GM23338 (cell line): ENCODE results near the gene DYNLRB1. TPM values are rescaled to one million over a fixed set of nuclear protein-coding genes. Genes with fewer than 3 reads are reported as not detected.

ENCODE experiments used
- ATAC-seq: fragments of 200-7000 bp; cut with Tn5 transposase; 3 replicates; pipeline ENCODE4 v1.9.1; 2020
- DNase-seq: peaks from one replicate; pipeline ENCODE4 v3.0.0-alpha.2; 2015; ENCODE audit warnings: low spot score
- H2AFZ ChIP-seq: fragments of 200-600 bp; sonication (generic); 2 replicates; pipeline ENCODE4 v1.8.0; 2016; ENCODE audit warnings: antibody characterized with exemption, mild to moderate bottlenecking, moderate library complexity
- H3F3A ChIP-seq: fragments of 200-600 bp; sonication (generic); replicated peaks from 2 replicates; pipeline ENCODE4 v1.8.0; 2017; ENCODE audit warnings: antibody characterized with exemption, mixed run types, low read depth
- H3K27ac ChIP-seq: fragments of 200-600 bp; sonication (generic); 2 replicates; pipeline ENCODE4 v1.6.1; 2016; ENCODE audit warnings: low read depth
- H3K27me3 ChIP-seq: fragments of 200-600 bp; sonication (generic); 2 replicates; pipeline ENCODE4 v1.8.0; 2016; ENCODE audit warnings: mild to moderate bottlenecking, mixed run types, moderate library complexity; ENCODE audit not compliant: insufficient read depth
- H3K36me3 ChIP-seq: fragments of 200-600 bp; sonication (generic); 2 replicates; pipeline ENCODE4 v1.8.0; 2016; ENCODE audit warnings: mild to moderate bottlenecking; ENCODE audit not compliant: insufficient read depth
- H3K4me1 ChIP-seq: fragments of 200-600 bp; sonication (generic); 2 replicates; pipeline ENCODE4 v1.8.0; 2016; ENCODE audit warnings: mild to moderate bottlenecking, moderate library complexity; ENCODE audit not compliant: insufficient read depth
- H3K4me2 ChIP-seq: fragments of 200-600 bp; sonication (generic); 2 replicates; pipeline ENCODE4 v1.7.1; 2017; ENCODE audit warnings: mixed run types
- H3K4me3 ChIP-seq: fragments of 200-600 bp; sonication (generic); 2 replicates; pipeline ENCODE4 v1.6.1; 2016; ENCODE audit warnings: mixed run types
- H3K79me2 ChIP-seq: fragments of 200-600 bp; sonication (generic); replicated peaks from 2 replicates; pipeline ENCODE4 v1.8.0; 2017; ENCODE audit warnings: mild to moderate bottlenecking; ENCODE audit not compliant: insufficient read depth
- H3K9me2 ChIP-seq: fragments of 200-600 bp; sonication (generic); 2 replicates; pipeline ENCODE4 v1.8.0; 2017; ENCODE audit not compliant: insufficient read depth
- H4K20me1 ChIP-seq: fragments of 200-600 bp; sonication (generic); replicated peaks from 2 replicates; pipeline ENCODE4 v1.8.0; 2017; ENCODE audit warnings: mild to moderate bottlenecking; ENCODE audit not compliant: insufficient read depth
- H3K27ac Mint-ChIP-seq: 2 replicates; pipeline ENCODE4 v1.8.0; 2020; ENCODE audit warnings: inconsistent platforms, mild to moderate bottlenecking, moderate library complexity, mixed read lengths
- H3K27me3 Mint-ChIP-seq: 3 replicates; pipeline ENCODE4 v1.8.0; 2022; ENCODE audit warnings: low read depth, mild to moderate bottlenecking, moderate library complexity, mixed read lengths, inconsistent platforms; ENCODE audit not compliant: insufficient read depth, poor library complexity
- H3K36me3 Mint-ChIP-seq: 3 replicates; pipeline ENCODE4 v1.8.0; 2021; ENCODE audit warnings: low read depth, mild to moderate bottlenecking, inconsistent platforms, moderate library complexity, mixed read lengths
- H3K4me1 Mint-ChIP-seq: 3 replicates; pipeline ENCODE4 v1.8.0; 2020; ENCODE audit warnings: mild to moderate bottlenecking, inconsistent platforms, mixed read lengths
- H3K4me3 Mint-ChIP-seq: 3 replicates; pipeline ENCODE4 v1.8.0; 2021; ENCODE audit warnings: moderate library complexity, mild to moderate bottlenecking, inconsistent platforms, mixed read lengths
- H3K9me3 Mint-ChIP-seq: 3 replicates; pipeline ENCODE4 v1.8.0; 2020; ENCODE audit warnings: moderate library complexity, mild to moderate bottlenecking, inconsistent platforms, mixed read lengths
- CREB1 ChIP-seq: fragments of 250-450 bp; sonication (Bioruptor Pico); IDR thresholded peaks from 2 replicates; pipeline ENCODE4 v1.5.0; 2020; ENCODE audit warnings: low read depth, mild to moderate bottlenecking, moderate library complexity
- EZH2 ChIP-seq: fragments of 200-600 bp; sonication (generic); IDR thresholded peaks from one replicate; pipeline ENCODE4 v1.8.0; 2017; ENCODE audit warnings: antibody characterized with exemption, mild to moderate bottlenecking, low read depth; ENCODE audit not compliant: unreplicated experiment
- JUNB ChIP-seq: IDR thresholded peaks from one replicate; pipeline ENCODE4 v1.6.1; 2016; ENCODE audit warnings: antibody characterized with exemption; ENCODE audit not compliant: unreplicated experiment
- NANOG ChIP-seq: IDR thresholded peaks from 2 replicates; pipeline ENCODE4 v1.6.1; 2016; ENCODE audit warnings: antibody characterized with exemption, borderline replicate concordance
- POLR2AphosphoS5 ChIP-seq: IDR thresholded peaks from 2 replicates; pipeline ENCODE4 v1.6.1; 2016; ENCODE audit warnings: antibody characterized with exemption, low read depth
- STAT1 ChIP-seq: IDR thresholded peaks from one replicate; pipeline ENCODE4 v1.6.1; 2016; ENCODE audit warnings: antibody characterized with exemption; ENCODE audit not compliant: unreplicated experiment
- ZNF114 ChIP-seq: fragments of 250-450 bp; sonication (Bioruptor Pico); IDR thresholded peaks from 2 replicates; pipeline ENCODE4 v1.5.0; 2020; ENCODE audit warnings: mild to moderate bottlenecking, moderate library complexity
- ZNF331 ChIP-seq: fragments of 250-450 bp; sonication (Bioruptor Pico); IDR thresholded peaks from 2 replicates; pipeline ENCODE4 v1.5.0; 2020; ENCODE audit warnings: low read depth, mild to moderate bottlenecking, moderate library complexity
- polyA plus RNA-seq: library from polyadenylated mRNA; unstranded; fragments of >200 nt; fragmentation: Nextera tagmentation; extraction: Ambion mirVana; gene quantifications from 2 replicates; pipeline ENCODE4 v1.2.1, GENCODE V29; 2016
- total RNA-seq: library from RNA; depleted of rRNA; stranded (reverse); fragments of >200 nt; shearing (Covaris generic); gene quantifications from 2 replicates; pipeline ENCODE4 v1.2.3, GENCODE V29; 2014
- TF ChIP-seq, protein P1 (sequence below): IDR thresholded peaks from one replicate; pipeline ENCODE4 v1.6.1; 2018; ENCODE audit warnings: antibody characterized with exemption; ENCODE audit not compliant: unreplicated experiment
- TF ChIP-seq, protein P2 (sequence below), 2 experiments: fragments of 200-600 bp in 1 of 2; sonication (generic) in 1 of 2; conservative IDR thresholded peaks; 2 replicates each; pipeline versions ENCODE4 v1.5.1 to v1.6.1; 2016 to 2017; ENCODE audit warnings: antibody characterized with exemption in 2 of 2, low read depth in 2 of 2, mild to moderate bottlenecking in 2 of 2, moderate library complexity in 1 of 2
- TF ChIP-seq, protein P3 (sequence below): IDR thresholded peaks from 2 replicates; pipeline ENCODE4 v1.6.1; 2016; ENCODE audit warnings: antibody characterized with exemption

DYNLRB1 gene
- total and polyA plus RNA-seq, 2 experiments from 2014 or later: 107 to 376 TPM

DNA sequence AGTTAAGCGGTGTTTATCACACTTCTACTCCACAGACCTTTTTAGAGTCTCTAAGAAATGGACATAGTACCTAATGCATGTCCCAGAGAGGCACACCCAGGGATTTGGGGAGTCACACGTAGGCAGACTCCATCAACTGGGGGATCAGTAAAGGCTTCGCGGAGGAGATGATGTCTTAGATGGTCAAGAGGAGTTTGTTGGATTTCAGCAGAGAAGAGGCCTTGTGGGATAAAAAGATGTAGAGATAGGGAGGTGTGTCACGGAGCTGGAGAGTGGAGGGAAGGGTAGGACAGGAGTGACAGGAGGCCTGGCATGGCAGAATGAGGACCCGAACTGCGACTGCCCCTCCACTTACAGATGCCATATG, 9.1 kb downstream of the DYNLRB1 start (continued):
- TF ChIP-seq, protein P1, sequence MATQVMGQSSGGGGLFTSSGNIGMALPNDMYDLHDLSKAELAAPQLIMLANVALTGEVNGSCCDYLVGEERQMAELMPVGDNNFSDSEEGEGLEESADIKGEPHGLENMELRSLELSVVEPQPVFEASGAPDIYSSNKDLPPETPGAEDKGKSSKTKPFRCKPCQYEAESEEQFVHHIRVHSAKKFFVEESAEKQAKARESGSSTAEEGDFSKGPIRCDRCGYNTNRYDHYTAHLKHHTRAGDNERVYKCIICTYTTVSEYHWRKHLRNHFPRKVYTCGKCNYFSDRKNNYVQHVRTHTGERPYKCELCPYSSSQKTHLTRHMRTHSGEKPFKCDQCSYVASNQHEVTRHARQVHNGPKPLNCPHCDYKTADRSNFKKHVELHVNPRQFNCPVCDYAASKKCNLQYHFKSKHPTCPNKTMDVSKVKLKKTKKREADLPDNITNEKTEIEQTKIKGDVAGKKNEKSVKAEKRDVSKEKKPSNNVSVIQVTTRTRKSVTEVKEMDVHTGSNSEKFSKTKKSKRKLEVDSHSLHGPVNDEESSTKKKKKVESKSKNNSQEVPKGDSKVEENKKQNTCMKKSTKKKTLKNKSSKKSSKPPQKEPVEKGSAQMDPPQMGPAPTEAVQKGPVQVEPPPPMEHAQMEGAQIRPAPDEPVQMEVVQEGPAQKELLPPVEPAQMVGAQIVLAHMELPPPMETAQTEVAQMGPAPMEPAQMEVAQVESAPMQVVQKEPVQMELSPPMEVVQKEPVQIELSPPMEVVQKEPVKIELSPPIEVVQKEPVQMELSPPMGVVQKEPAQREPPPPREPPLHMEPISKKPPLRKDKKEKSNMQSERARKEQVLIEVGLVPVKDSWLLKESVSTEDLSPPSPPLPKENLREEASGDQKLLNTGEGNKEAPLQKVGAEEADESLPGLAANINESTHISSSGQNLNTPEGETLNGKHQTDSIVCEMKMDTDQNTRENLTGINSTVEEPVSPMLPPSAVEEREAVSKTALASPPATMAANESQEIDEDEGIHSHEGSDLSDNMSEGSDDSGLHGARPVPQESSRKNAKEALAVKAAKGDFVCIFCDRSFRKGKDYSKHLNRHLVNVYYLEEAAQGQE: no peak
- TF ChIP-seq STAT1 (no peak), ZNF114 (CRISPR knock-in tag) (no peak), POLR2AphosphoS5 (no peak), ZNF331 (CRISPR knock-in tag) (no peak), JUNB (no peak), CREB1 (CRISPR knock-in tag) (no peak), EZH2 (no peak)

DNA sequence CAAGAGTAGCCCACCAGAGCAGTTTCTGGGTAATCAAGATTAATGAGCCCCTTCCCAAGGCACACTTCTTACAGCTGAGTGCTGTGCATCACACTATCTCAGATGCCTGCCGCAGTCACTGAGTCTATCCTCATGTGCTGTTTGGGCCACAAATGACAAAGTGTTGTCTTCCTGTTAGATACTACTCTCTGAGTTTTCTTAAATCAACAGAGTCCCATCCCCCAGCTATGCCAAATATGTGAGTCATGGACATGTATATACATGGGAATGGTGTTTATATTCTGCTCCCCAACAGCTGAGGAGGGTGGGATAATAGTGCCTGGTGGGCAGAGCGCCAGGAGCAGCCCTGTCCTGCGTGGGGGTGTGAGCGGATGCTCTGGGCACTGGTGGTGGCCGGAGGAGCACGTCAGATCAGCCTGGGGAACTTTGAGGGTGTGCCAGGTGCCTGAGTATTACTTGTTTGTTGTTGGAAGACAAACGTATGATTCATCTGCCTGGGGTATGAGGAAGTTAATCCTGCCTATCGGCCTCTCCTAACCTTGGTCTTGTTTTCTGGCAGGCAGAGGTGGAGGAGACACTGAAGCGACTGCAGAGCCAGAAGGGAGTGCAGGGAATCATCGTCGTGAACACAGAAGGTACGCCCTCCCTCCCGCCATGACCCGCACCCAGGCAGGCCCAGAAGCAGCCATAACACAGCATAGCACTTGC, 9.6 kb downstream of the DYNLRB1 start:
- no peak for ATAC-seq
- Histone ChIP-seq H2AFZ (no peak overlapping the region), H3K79me2 (peaks cover 46% of the 10 kb centered on the region), H3K4me2 (no peak overlapping the region), H3K9me2 (no peaks in the 10 kb centered on the region), H3F3A (no peaks in the 10 kb centered on the region; the same call in 1 of the 2 replicates), H4K20me1 (peaks cover 42% of the 10 kb centered on the region), H3K4me3 (no peak overlapping the region), H3K4me1 (no peaks in the 10 kb centered on the region; the same call in 1 of the 2 replicates), H3K36me3 (peaks cover 5% of the 10 kb centered on the region; the same call in 1 of the 2 replicates), H3K27ac (0 out of 2 replicates have a peak overlapping the region, but pooled peaks have one; percentile 14), H3K27me3 (no peaks in the 10 kb centered on the region)
- peaks cover 4% of the 10 kb centered on the region for H3K27me3 Mint-ChIP-seq
- H3K9me3 Mint-ChIP-seq: no peaks in the 10 kb centered on the region
- peaks cover 46% of the 10 kb centered on the region for H3K36me3 Mint-ChIP-seq
- H3K4me3 Mint-ChIP-seq: no peak overlapping the region
- peak overlapping the region; percentile 72; the same call in 1 of the 2 replicates for H3K27ac Mint-ChIP-seq
- no peak for DNase-seq
- peaks cover 8% of the 10 kb centered on the region for H3K4me1 Mint-ChIP-seq
- TF ChIP-seq, protein P2, sequence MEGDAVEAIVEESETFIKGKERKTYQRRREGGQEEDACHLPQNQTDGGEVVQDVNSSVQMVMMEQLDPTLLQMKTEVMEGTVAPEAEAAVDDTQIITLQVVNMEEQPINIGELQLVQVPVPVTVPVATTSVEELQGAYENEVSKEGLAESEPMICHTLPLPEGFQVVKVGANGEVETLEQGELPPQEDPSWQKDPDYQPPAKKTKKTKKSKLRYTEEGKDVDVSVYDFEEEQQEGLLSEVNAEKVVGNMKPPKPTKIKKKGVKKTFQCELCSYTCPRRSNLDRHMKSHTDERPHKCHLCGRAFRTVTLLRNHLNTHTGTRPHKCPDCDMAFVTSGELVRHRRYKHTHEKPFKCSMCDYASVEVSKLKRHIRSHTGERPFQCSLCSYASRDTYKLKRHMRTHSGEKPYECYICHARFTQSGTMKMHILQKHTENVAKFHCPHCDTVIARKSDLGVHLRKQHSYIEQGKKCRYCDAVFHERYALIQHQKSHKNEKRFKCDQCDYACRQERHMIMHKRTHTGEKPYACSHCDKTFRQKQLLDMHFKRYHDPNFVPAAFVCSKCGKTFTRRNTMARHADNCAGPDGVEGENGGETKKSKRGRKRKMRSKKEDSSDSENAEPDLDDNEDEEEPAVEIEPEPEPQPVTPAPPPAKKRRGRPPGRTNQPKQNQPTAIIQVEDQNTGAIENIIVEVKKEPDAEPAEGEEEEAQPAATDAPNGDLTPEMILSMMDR (conservative IDR thresholded peaks at IDR 0.05; ENCODE audit: low read depth in 2 of 2): no peak
- TF ChIP-seq CREB1 (CRISPR knock-in tag): no peak
- TF ChIP-seq JUNB: no peak
- TF ChIP-seq, protein P3, sequence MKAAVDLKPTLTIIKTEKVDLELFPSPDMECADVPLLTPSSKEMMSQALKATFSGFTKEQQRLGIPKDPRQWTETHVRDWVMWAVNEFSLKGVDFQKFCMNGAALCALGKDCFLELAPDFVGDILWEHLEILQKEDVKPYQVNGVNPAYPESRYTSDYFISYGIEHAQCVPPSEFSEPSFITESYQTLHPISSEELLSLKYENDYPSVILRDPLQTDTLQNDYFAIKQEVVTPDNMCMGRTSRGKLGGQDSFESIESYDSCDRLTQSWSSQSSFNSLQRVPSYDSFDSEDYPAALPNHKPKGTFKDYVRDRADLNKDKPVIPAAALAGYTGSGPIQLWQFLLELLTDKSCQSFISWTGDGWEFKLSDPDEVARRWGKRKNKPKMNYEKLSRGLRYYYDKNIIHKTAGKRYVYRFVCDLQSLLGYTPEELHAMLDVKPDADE: no peak
- TF ChIP-seq NANOG: no peak
- TF ChIP-seq EZH2: no peak
- no peak for TF ChIP-seq ZNF114 (CRISPR knock-in tag)
- TF ChIP-seq ZNF331 (CRISPR knock-in tag): no peak
